ENCODE data around the gene SH2D4B.

The SH2D4B gene

DNA sequence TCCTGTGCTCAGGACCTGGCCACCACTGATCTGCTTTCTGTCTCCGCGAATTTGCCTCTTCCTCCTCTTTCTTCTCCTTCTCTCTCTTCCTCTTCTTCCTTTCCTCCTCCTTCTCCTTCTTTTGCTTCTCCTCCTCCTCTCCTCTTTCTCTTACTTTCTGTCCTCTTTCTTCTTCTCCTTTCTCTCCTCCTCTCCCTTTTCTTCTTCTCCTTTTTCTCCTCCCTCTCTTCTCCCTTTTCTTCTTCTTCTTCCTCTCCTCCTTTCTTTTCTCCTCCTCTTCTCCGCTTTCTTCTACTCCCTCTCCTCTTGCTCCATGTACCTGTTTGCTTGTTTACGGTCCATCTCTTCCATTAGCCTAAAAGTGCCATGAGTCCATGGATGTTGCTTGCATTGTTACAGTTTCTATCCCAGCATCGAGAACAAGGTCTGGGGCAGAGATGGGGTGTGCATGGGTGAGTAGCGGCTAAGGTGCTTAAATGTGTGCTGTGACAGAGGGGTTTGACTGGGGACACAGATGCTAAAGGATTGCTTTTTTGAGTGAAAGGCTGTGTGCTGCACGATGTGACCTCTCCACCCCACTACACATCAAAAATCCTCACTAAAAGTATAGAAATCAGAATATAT, 7.7 kb downstream of the SH2D4B start:
- DNase-seq = no peak

DNA sequence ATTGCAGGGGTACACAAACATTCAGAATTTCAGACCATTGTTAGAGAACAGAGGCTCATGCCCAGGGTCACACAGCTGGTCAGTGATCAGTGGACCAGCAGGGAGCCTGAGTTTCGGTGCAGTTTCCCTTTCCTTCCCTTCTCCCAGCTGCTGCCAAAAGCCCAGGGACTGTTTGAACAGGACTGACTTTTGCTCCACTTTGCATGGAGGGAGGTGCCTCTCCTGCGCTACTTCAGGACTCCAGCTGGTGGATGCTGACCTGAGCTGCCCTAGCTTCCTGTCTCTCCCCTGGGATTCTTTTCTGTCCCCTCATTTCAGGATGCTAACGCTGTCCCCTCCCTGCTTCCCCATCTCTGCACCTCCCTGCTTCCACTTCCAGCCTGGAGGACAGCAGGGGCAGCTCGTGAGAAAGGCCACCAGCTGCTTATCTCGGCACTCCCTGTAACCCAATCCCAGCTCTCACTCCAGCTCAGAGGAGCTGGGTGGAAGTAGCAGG, 14.5 kb downstream of the SH2D4B start:
- DNase-seq = peak; percentile 96

DNA sequence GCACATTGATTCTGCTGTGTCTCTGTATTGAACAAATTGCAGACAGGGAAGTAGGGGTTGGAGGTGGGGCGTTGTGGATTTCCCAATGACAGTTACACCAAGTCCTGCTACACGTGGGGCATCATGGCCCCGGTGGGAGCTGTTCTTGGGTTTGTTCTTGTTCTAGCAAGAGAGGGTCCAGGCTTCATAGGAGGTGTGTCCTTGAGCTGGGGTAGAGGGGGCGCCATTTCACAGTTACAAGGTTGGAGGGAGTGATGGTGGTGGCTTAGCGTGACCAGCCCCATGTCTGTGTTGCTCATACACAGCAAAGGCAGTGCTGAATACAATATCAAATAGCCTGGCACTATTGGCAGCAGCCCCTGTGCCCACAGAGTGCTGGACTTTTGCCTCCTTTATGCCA, 15.7 kb downstream of the SH2D4B start:
- no peak for DNase-seq

DNA sequence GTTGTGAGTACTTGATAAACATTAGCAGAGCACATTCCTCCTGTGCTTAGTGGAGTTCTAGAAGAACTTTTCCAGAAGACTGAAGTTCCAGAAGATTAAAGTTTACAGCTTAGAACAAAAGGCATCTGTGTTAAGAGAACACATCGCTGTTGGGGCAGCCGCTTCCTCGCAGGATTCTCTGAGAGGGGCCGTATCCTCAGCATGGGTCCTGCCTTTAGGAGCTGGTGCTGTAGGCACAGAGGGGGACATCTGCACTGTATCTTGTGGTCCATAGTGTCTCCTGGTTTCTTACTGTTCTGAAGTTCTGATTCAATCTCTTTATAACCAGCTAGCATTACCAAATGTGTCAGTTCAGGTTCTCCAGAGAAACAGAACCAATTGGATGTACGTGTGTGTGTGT, 16.3 kb downstream of the SH2D4B start:
- DNase-seq = no peak

DNA sequence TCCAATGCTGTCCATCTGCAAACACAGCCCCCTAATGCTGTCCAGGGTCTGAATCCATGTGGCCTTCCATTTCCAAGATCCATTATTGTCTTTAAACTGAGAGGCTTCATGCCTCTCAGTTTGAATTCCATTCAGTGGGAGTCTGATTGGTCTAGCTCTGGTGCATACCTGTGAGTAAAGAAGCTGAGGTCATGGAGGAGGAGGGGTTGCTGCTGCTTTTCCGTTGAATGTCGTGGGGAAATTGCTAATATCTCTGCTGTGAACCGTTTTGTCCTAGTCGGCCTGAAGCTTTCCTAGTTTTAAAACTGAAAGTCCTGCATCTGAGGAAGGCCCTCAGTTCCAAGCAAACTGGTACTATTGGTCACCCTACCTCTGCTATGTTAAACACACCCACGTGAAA, 17.7 kb downstream of the SH2D4B start:
- DNase-seq = no peak

DNA sequence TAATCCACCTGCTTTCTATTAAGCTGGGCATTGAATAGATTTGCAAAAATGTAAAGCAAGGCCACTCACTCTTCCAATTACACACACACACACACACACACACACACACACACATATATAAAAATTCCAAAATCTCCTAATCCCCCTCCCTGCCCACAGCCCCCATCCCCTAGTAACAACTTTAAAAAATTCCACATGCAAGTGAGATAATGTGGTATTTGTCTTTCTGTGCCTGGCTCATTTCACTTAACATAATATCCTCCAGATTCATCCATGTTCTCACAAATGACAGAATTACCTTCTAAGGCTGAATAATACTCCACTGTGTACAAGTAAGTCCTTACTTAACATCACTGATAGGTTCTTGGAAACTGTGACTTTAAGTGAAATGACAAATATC, 24.2 kb downstream of the SH2D4B start:
- DNase-seq = no peak

DNA sequence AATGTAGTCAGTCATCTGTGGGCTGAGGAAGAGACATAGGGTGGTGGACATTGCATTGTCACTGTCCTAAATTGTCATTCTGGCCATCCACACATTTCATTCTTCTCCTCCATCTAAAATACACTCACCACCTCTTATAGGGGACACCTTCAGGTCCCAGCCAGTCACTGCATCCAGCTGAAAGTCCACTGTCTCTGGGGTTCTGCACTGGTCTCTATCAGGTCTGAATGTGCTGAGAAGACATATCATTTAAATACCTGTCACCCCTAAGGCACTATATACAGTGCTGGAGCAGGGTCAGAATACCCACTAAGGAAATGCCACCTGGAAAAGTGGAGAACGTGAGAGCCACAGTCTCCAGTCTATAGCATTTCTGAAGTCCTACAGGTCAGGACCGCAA, 29.6 kb downstream of the SH2D4B start:
- DNase-seq = no peak

DNA sequence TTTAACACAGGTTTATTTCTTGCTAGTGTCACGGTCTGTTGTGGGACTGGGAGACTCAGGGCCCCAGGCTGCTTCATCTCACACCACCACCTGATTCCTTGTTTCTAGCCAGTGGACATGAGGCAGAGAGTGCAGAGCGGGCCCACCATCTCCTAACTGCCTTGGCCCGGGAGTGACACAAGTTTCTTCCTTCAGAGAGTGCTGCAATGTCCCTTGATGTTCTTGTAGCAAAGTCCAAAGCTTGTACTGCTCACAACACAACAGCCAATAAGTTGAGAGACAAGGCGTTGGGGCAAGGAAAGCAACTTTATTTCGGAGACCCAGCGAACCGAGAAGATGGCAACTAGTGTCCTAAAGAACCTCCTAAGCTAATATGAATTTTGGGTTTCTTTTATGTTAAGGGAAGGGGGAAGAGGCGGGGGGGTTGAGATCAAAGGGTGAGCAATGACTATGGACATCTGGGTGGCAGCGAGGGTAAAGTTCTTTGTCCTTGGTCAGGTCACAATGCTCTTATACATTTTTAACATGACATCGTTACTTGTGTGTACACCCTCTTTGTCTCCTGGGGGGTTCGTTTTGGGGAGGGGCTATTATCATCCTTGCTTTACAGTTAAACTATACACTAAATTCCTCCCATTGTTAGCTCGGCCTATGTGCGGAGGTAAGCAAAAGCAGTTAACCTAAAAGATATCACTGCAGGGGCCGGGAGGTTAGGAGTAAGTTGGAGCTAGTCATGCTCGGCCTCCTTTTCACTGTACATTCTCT, 31.6 kb downstream of the SH2D4B start:
- no peak for DNase-seq

DNA sequence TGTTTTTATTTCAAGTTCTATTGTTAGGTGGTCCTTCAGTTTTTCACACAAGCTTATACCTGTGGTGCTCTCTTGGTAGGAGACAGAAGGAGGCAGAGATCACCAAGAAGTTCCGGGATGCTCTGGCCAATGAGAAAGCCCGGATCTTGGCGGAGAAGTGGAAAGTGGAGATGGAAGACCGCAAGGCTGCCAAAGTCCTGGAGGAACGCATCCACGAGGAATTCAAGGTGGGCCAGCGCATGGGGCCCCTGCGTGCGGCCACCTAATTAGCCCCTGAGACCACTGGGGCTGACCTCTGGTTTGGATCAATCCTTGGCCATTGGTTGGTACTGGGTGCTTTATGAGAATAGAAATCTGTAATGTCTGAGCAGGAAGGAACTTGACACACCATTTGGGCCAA, 33.6 kb downstream of the SH2D4B start:
- DNase-seq = no peak

DNA sequence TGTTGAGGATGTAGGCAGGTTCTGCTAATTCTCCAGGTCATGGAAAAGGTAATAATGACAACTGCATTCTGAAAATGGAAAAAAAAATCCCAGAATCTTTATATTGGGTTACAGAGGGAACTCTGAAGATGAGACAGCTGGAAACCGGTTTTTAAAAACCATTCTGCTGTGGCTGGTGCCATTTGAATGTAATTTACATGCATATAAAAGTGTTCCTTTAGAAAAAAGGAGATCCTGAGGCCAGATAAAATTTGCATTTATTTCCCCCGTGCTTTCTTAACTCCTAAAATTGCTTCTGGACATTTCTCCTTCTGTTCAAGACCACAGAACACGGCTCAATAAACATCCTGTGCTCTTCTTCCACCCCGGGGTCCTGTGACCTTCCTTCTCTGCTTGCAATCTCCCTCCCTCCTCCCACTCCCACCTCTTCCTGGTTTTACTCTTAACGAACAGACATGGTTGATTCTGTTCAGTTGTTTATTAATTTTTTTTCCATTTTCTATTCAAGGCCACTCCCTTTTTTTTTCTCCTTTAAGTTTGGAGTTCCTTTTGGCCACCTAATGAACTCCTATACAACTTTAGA, 41.6 kb downstream of the SH2D4B start:
- no peak for DNase-seq

DNA sequence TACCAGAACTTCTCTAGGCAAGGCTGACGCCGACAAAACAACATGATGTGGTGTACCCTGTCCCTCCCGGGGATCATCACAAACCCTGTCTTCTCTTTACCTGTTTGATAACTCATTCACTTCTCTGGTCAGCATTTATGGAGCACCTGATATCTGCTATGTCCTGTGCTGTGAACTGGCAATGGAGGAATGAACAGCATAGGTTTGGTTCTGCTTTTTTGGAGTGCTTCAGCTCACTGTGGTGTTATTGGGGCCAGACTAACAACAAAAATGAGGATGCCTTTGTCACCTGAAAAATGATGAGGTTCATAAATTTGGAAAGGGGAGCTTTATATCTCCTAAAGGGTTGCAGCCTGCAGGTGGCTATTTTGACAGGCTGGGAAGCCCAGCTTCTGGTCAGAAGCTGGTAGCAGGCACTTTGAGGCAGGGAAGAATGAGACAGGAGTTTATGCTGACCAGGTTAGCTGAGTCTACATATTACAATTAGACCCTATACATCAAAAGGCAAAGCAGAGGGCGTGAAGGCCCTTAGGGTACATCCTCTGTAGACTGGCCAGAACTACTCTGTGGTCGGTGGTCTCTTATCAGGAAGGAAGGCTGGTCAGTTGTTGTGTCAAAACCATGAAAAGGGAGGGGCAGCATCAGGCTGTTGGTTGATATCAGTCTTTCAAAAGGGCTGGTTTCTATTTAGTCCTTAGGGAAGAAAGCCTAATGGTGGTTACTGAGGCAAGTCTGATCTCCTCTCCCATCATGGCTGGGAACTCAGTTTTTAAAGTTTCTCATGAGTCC, 42.3 kb downstream of the SH2D4B start:
- DNase-seq = no peak

DNA sequence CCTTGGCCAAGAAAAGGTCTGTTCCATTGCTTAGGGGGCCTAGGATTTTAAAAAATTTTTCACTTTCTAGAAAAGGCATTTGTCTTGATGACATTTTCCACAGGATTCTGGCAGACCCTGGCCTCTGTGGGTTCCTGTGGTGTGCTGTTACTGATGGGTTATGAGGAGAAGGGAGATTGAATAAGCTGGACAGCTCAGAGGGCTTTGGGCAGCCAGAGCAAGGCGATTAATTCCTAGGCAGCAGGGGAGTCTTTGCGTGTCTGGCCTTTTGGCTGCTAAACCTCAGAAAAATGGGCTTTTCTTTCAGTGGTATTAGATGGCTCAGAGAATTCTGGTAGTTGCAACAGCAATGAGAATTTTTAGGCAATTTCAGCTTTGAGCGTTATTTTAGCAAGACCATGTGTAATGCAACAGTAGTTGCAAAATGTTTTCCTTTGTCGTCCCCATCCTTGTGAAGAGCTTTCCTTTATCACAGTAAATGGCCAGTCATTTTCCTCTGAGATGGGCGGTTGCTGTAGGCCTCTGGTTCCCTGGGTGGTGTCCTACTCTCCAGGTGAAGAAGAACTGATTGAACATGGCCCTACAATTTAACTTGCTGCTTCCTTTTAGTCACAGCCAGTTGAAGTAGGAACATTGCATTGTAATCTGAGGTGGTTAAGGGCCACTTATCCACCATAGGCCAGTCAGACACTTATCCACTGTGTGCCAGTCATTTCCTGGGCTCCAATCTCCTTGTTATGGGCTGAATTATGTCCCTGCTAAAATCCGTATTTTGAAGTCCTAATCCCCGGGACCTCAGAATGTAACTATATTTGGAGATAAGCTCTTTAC, 43.2 kb downstream of the SH2D4B start:
- DNase-seq = no peak

DNA sequence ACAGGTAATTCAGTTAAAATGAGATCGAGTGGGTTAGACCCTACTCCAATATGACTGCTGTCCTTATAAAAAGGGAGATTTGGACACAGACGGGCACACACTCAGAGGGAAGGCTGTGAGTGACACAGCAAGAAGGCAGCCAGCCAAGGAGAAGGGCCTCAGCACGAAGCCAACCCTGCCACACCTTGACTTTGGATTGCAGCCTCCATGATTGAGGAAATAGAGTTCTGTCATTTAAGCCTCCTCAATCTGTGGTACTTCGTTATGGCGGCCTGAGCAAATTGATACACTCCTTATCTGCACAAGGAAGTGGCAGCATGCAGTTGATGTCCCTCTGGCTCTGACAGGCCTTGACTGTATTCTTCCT, 43.8 kb downstream of the SH2D4B start:
- DNase-seq = no peak

DNA sequence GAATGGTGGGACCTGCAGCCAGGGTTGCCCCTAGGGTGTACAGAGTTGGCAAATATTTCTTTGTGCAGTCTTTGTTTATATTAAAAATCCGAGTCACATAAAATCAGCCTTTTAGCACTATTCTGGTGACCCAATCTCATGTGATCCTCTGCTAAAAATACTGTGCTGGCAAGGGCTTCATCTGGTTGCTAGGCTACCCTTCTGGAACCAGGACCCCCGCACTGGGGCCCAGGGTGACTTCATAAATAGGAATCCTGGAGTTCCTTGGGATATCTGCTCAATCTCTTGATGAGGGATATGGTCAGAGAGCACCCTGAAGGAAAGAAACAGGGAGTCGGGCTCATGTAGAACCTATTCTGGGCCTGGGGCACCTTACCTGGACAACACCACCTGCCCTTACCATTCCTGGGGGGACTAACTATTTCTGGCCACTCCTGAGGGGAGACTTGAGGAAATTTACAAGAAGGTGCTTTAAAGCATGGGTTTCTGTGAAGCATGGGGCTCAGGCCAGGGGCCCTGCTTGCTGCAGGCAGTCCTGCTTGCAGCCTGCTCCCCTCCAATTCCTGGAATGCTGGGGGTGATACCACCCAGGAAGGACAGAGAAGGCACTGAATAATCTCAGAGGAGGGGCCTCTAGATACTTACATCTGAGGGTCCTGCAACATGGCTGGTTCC, 44.7 kb downstream of the SH2D4B start:
- no peak for DNase-seq

DNA sequence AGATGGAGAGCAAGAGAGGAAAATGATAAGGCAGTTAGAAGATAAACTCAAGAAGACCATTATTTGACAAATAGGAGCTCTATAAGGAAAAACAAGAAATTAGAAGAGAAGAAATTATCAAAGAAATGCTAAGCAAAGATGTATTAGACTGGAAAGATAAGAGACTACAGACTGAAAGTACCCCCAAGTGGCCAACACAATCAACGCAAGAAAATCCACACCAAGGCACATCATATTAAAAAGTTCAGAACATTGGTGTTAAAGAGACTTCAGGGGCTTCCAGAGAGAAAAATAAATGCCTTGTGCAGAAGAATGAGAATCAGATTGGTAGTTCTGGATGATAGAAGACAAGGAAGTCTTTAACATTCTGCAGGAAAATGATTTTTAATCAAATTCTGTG, 46.0 kb downstream of the SH2D4B start:
- DNase-seq = no peak

DNA sequence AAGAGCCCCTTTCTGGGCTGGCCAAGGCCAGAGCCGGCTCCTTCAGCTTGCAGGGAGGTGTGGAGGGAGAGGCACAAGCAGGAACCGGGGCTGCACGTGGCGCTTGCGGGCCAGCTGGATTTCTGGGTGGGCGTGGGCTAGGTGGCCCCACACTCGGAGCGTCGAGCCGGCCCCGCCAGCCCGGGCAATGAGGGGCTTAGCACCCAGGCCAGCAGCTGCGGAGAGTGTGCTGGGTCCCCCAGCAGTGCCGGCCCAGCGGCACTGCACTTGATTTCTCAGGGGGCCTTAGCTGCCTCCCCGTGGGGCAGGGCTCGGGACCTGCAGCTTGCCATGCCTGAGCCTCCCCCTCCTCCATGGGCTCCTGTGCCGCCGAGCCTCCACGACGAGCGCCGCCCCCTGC, 48.1 kb downstream of the SH2D4B start:
- DNase-seq = no peak

DNA sequence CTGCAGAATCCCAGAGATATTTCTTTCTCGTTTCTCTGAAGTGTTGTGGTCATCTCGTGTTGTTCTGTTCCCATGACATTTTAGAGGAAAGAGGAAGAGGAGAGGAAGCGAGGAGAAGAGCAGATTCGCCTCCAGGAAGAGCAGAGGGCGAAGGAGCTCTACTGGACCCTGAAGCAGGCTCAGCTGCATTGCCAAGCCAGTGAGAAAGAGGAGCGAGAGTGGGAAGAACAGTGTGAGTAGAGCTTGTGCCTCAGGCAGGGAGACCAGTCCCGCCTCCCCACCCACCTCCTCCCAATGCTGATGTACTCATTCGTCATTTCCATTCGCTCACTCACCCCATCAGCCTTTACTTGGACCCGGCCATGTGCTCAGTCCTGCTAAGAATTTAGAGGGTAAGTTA, 50.8 kb downstream of the SH2D4B start:
- DNase-seq = no peak

DNA sequence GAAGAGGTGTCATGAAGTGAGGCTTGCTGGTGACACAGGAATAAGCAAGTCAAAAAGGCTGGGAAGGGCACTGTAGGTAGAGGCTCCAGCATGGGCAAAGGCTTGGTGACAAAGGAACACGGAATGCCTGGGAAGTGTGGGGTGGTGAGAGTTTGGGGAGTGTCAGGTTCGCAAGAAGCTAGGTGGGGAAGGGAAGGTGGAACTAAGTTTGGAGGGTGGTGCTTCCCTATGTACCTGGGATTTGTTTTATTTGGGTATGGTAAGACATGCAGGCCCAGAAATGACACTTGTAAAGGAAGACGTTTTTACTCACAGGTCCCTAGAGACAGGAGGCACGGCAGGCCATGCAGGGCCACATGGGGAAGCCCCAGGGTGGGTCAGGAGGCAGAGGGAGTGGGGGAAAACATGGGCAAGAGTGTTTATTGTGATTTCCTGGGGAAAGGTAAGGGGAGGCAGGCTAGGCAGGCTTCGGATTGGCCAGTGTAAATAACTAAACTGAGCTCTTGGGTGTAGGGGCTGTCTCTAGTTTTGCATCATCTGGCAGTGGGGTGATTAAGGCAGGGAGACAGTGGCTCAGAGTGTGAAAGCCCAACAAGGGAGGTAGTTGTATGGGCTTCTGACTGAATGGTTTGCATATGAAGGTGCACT, 52.1 kb downstream of the SH2D4B start:
- no peak for DNase-seq

DNA sequence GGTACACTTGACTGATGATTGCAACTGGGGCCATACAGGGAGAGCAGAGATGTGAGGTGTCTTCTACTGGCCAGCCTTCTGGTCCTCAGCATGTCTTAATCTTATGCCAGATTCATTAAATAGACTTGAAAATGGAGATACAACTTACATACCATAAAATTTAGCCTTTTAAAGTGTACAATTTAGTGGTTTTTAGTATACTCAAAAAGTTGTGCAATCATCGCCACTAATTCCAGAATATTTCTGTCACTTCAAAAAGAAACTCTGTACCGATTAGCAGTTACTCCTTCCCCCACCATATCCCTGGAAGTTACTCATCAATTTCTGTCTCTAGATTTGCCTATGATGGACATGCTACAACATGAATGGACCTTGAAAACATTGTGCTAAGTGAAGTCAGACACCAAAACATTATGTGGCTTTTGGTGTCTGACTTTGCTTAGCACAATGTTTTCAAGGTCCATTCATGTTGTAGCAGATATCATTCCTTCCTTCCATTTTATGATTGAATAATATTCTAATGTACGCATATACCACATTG, 53.0 kb downstream of the SH2D4B start:
- DNase-seq = no peak

DNA sequence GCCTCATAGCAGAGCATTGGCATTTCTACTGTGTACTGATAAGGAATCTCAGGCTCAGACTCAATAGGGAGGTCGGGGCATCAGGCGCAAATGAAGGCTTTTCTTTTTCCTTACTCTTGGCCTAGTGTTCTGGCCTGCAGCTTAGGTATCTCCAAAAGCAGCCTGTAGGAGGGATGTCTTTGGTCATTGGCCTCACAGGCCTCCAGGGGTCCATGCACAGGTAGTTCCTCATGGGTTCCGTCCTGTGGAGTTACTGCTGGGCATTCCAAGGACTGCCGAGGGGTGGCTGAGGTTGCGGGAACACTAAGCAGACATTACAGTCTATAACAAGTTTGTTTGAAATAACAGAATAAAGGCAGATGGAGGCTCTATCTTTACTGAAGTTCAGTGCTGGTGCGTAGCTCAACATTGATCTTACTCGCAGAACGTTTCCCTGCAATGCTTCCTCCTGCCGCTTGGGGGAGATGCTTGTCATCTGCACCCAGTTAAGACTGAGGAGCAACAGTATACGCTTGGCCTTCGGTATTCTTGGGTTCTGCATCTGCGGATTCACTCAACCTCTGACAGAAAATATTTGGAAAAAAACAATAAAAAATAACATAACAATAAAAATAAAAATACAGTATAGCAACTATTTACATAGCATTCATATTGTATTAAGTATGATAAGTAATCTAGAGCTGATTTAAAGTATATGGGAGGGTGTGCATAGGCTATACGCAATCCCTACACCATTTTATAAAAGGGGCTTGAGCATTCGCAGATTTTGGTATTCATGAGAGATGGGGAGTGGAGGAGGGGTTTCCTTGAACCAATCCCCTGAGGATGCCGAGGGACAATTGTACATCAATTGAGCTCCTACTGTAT, 58.9 kb downstream of the SH2D4B start:
- peak; percentile 32 for DNase-seq

Measured in NCI-H146 (cell line).